BJ (cell line): ENCODE measurements around the gene DHFR. TPM values are rescaled to one million over a fixed set of nuclear protein-coding genes. Genes with fewer than 3 reads are reported as not detected.

Experiments used
- CTCF ChIA-PET: fragments of 350-600 bp; formaldehyde crosslinking; extraction: SDS; loops from one replicate; lab custom pipeline; 2021; ENCODE audit warnings: antibody characterized with exemption, inconsistent platforms; lab: Yijun Ruan, JAX
- POLR2A ChIA-PET: fragments of 300-600 bp; sonication (Branson Sonifier 250); formaldehyde crosslinking; extraction: SDS; loops from one replicate; lab custom pipeline; 2021; ENCODE audit warnings: antibody characterized with exemption; lab: Charles Lee
- DNase-seq: peaks from one replicate; pipeline ENCODE4 v3.0.0-alpha.2; 2011; ENCODE audit warnings: low read depth
- H3K27me3 ChIP-seq: 2 replicates; pipeline ENCODE4 v1.6.0; 2011; ENCODE audit warnings: low read length; ENCODE audit not compliant: control insufficient read depth, insufficient read depth
- H3K36me3 ChIP-seq: 2 replicates; pipeline ENCODE4 v1.5.1; 2011; ENCODE audit warnings: low read length; ENCODE audit not compliant: control insufficient read depth, insufficient read depth
- H3K4me3 ChIP-seq: 2 replicates; pipeline ENCODE4 v1.5.1; 2011; ENCODE audit warnings: low read depth, mild to moderate bottlenecking, control low read depth, low read length
- CTCF ChIP-seq: IDR thresholded peaks from 2 replicates; pipeline ENCODE4 v1.5.1; 2011; ENCODE audit warnings: low read depth, mild to moderate bottlenecking, control low read depth, inconsistent platforms, low read length, moderate library complexity; ENCODE audit not compliant: insufficient read depth
- polyA plus RNA-seq: library from polyadenylated mRNA; depleted of rRNA; stranded (reverse); fragments of >200 nt; gene quantifications from 2 replicates; pipeline ENCODE4 v1.2.3, GENCODE V29; 2011; rRNA removed
- small RNA-seq: library from RNA; depleted of rRNA; stranded (forward); fragments of <200 nt; gene quantifications from one replicate; pipeline ENCODE3, GENCODE V24; 2012; ENCODE audit warnings: low replicate concordance, low read depth; ENCODE audit not compliant: insufficient read length

Gene DHFR
- polyA plus RNA-seq, 1 experiment = 15.7 TPM

DNA sequence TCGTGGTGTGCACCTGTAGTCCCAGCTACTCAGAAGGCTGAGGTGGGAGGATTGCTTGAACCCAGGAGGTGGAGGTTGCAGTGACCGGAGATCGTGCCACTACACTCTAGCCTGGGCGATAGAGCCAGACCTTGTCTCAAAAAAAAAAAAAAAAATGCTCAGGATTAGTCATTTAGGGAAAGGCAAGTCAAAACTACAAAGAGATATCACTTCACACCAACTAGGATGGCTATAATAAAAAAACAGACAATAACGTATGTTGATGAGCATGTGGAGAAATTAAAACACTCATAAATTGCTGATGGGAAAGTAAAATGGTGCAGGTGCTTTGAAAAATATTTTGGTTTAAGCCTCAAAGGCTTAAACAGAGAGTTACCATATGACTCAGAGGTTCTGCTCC is 78.4 kb downstream of the DHFR start:
- Histone ChIP-seq H3K27me3 (peaks cover 2% of the 10 kb centered on the region), H3K36me3 (no peaks in the 10 kb centered on the region), H3K4me3 (no peak overlapping the region)
- CTCF ChIA-PET = no interaction called here
- POLR2A ChIA-PET = no interaction called here
- DNase-seq = no peak
- TF ChIP-seq CTCF = no peak

Small RNA genes within 50 kb of the gene (small RNA-seq; reads per million reads assigned to genes)
- gene DBIP2 = not detected
- not detected for gene MTRNR2L2

Other genes with a start within 250 kb of the DHFR start
- 4.9 and 10.1 TPM in 2 replicates for gene ZFYVE16, start 246.9 kb downstream of the DHFR start, polyA plus RNA-seq
- gene FAM151B, start 166.9 kb downstream of the DHFR start, polyA plus RNA-seq = 2.6 and 3.5 TPM in 2 replicates
- gene ANKRD34B, start 84.7 kb downstream of the DHFR start, polyA plus RNA-seq = not detected in 2 replicates
- gene MSH3, start 331 bp downstream of the DHFR start, polyA plus RNA-seq = 4.0 and 6.5 TPM in 2 replicates